HepG2 (cell line): Measurements from ENCODE around the gene PLCG1. TPM values are rescaled to one million over a fixed set of nuclear protein-coding genes. Genes with fewer than 3 reads are reported as not detected.

Experiments
- ARID3A ChIP-seq: IDR thresholded peaks from 2 replicates; pipeline ENCODE4 v1.6.1; 2012; ENCODE audit warnings: low read depth, low read length, improper control_type of control experiment
- GATAD1 ChIP-seq: IDR thresholded peaks from 2 replicates; pipeline ENCODE4 v1.6.1; 2016; ENCODE audit warnings: missing genetic modification reagents, missing compliant biosample characterization
- KDM5B ChIP-seq: sonication (generic); formaldehyde crosslinking; IDR thresholded peaks from 2 replicates; pipeline ENCODE4 v1.4.0; 2020; ENCODE audit warnings: missing genetic modification reagents, mild to moderate bottlenecking, borderline replicate concordance
- MED1 ChIP-seq: sonication (generic); formaldehyde crosslinking; IDR thresholded peaks from 2 replicates; pipeline ENCODE4 v1.4.0; 2020; ENCODE audit warnings: missing genetic modification reagents
- NFYC ChIP-seq: IDR thresholded peaks from 2 replicates; pipeline ENCODE4 v1.6.1; 2016; ENCODE audit warnings: missing genetic modification reagents, missing compliant biosample characterization
- NKX3-1 ChIP-seq: sonication (generic); formaldehyde crosslinking; IDR thresholded peaks from 2 replicates; pipeline ENCODE4 v1.5.0; 2020; ENCODE audit warnings: missing genetic modification reagents
- NR2F6 ChIP-seq, 2 experiments: IDR thresholded peaks; 2 replicates each; pipeline ENCODE4 v1.6.1; 2016; ENCODE audit warnings: antibody characterized with exemption in 1 of 2, mild to moderate bottlenecking in 1 of 2
- SKI ChIP-seq: fragments of 450-650 bp; IDR thresholded peaks from one replicate; pipeline ENCODE4 v1.6.1; 2018; ENCODE audit warnings: mild to moderate bottlenecking; ENCODE audit not compliant: partially characterized antibody
- SOX5 ChIP-seq: IDR thresholded peaks from 2 replicates; pipeline ENCODE4 v1.6.1; 2016; ENCODE audit warnings: borderline replicate concordance
- ZBTB33 ChIP-seq: sonication (generic); formaldehyde crosslinking; IDR thresholded peaks from 2 replicates; pipeline ENCODE4 v1.4.0; 2020; ENCODE audit warnings: missing genetic modification reagents
- ZGPAT ChIP-seq: IDR thresholded peaks from 2 replicates; pipeline ENCODE4 v1.6.1; 2016; ENCODE audit warnings: mild to moderate bottlenecking
- ZKSCAN1 ChIP-seq: fragments of 150-350 bp; IDR thresholded peaks from 2 replicates; pipeline ENCODE4 v1.6.1; 2014; ENCODE audit warnings: low read length
- ZKSCAN8 ChIP-seq: IDR thresholded peaks from 2 replicates; pipeline ENCODE4 v1.6.1; 2016; ENCODE audit warnings: borderline replicate concordance, missing genetic modification reagents, missing compliant biosample characterization
- ZNF101 ChIP-seq: sonication (generic); formaldehyde crosslinking; IDR thresholded peaks from 2 replicates; pipeline ENCODE4 v1.4.0; 2020; ENCODE audit warnings: mild to moderate bottlenecking, low read depth, missing genetic modification reagents, borderline replicate concordance
- ZNF274 ChIP-seq: sonication (generic); formaldehyde crosslinking; IDR thresholded peaks from 2 replicates; pipeline ENCODE4 v1.5.1; 2020; ENCODE audit warnings: mild to moderate bottlenecking, missing genetic modification reagents
- ZNF441 ChIP-seq: sonication (generic); formaldehyde crosslinking; IDR thresholded peaks from 2 replicates; pipeline ENCODE4 v1.7.0; 2021; ENCODE audit warnings: missing genetic modification reagents, borderline replicate concordance
- ZNF619 ChIP-seq: sonication (generic); formaldehyde crosslinking; IDR thresholded peaks from 2 replicates; pipeline ENCODE4 v1.4.0; 2020; ENCODE audit warnings: mild to moderate bottlenecking, missing genetic modification reagents
- ZNF691 ChIP-seq: sonication (generic); formaldehyde crosslinking; IDR thresholded peaks from 2 replicates; pipeline ENCODE4 v1.4.0; 2020; ENCODE audit warnings: missing genetic modification reagents, low read depth, mild to moderate bottlenecking, borderline replicate concordance
- polyA plus RNA-seq, 8 experiments: library from polyadenylated mRNA; depleted of rRNA in 3 of 8; stranded (reverse) in 7 of 8; unstranded in 1 of 8; fragments of >200 nt; fragmentation: Illumina TruSeq in 4 of 8; extraction: Trizol in 4 of 8; gene quantifications; 2 replicates each; pipeline versions ENCODE4 v1.2.1 to v1.2.3, GENCODE V29; 2011 to 2016; ENCODE audit warnings: low read depth in 4 of 8, missing spikeins in 1 of 8, mixed read lengths in 1 of 8; ENCODE audit not compliant: insufficient read depth in 1 of 8
- total RNA-seq, 5 experiments: library from RNA; depleted of rRNA; stranded (reverse); fragments of >200 nt; fragmentation: Illumina TruSeq; extraction: Trizol; gene quantifications; 2 replicates each; pipeline ENCODE4 v1.2.3, GENCODE V29; 2016; ENCODE audit warnings: low read depth in 1 of 5
- TF ChIP-seq, protein P1 (sequence below), 2 experiments: sonication (generic) in 1 of 2; formaldehyde crosslinking in 1 of 2; IDR thresholded peaks; 2 replicates each; pipeline versions ENCODE4 v1.4.0 to v1.6.1; 2018 to 2020; ENCODE audit warnings: missing genetic modification reagents in 2 of 2, borderline replicate concordance in 1 of 2, low read depth in 1 of 2, mild to moderate bottlenecking in 1 of 2, missing biosample characterization in 1 of 2

PLCG1 gene
- total and polyA plus RNA-seq, 2 of the 13 experiments (the other 11 are each of a cell fraction or from before 2014, with no cell fraction given), result 85.3 to 158 TPM

- TF ChIP-seq, protein P1, sequence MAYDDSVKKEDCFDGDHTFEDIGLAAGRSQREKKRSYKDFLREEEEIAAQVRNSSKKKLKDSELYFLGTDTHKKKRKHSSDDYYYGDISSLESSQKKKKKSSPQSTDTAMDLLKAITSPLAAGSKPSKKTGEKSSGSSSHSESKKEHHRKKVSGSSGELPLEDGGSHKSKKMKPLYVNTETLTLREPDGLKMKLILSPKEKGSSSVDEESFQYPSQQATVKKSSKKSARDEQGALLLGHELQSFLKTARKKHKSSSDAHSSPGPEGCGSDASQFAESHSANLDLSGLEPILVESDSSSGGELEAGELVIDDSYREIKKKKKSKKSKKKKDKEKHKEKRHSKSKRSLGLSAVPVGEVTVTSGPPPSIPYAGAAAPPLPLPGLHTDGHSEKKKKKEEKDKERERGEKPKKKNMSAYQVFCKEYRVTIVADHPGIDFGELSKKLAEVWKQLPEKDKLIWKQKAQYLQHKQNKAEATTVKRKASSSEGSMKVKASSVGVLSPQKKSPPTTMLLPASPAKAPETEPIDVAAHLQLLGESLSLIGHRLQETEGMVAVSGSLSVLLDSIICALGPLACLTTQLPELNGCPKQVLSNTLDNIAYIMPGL (CRISPR knock-in tag; IDR thresholded peaks at IDR 0.05; ENCODE audit: borderline replicate concordance in 1 of 2, low read depth in 1 of 2), result 0 out of 4 replicates have a peak, but pooled peaks of 1 of the 2 experiments have one; percentile 48
- TF ChIP-seq ZNF101 (CRISPR knock-in tag), result 0 out of 2 replicates have a peak, but pooled peaks have one; percentile 20
- TF ChIP-seq NFYC (CRISPR knock-in tag), result no peak
- TF ChIP-seq ZKSCAN1, result no peak
- TF ChIP-seq NR2F6 (IDR thresholded peaks at IDR 0.05), result no peak
- TF ChIP-seq NR2F6 (CRISPR knock-in tag; IDR thresholded peaks at IDR 0.05), result peak; percentile 32; the same call in 1 of the 2 replicates
- TF ChIP-seq ZNF691 (CRISPR knock-in tag), result 0 out of 2 replicates have a peak, but pooled peaks have one; percentile 39
- TF ChIP-seq SKI, result peak; percentile 28
- TF ChIP-seq ZNF441 (CRISPR knock-in tag), result no peak
- peak; percentile 31; the same call in 1 of the 2 replicates for TF ChIP-seq GATAD1
- TF ChIP-seq ZBTB33 (CRISPR knock-in tag), result no peak
- TF ChIP-seq NKX3-1 (CRISPR knock-in tag), result no peak
- peak; percentile 28; the same call in 1 of the 2 replicates for TF ChIP-seq KDM5B
- TF ChIP-seq SOX5 (CRISPR knock-in tag), result no peak
- no peak for TF ChIP-seq MED1 (CRISPR knock-in tag)
- TF ChIP-seq ZNF274, result peak; percentile 64; the same call in 1 of the 2 replicates
- peak; percentile 95 for TF ChIP-seq ZKSCAN8 (CRISPR knock-in tag)
- 0 out of 2 replicates have a peak, but pooled peaks have one; percentile 31 for TF ChIP-seq ZGPAT (CRISPR knock-in tag)
- TF ChIP-seq ARID3A, result 0 out of 2 replicates have a peak, but pooled peaks have one; percentile 19
- TF ChIP-seq ZNF619, result no peak
Observed at GRCh38 chr20:41173161-41173721, 35.9 kb downstream of the PLCG1 start (continued).
